DND-41 (cell line): ENCODE measurements around the gene DNAJC5.

ENCODE experiments used
- EZH2 ChIP-seq: IDR thresholded peaks from 3 replicates; pipeline ENCODE4 v1.6.1; 2012; ENCODE audit warnings: borderline replicate concordance, low read depth, mild to moderate bottlenecking, moderate library complexity, low read length, inconsistent platforms; ENCODE audit not compliant: severe bottlenecking
- TF ChIP-seq, protein P1 (sequence below): IDR thresholded peaks from 2 replicates; pipeline ENCODE4 v1.5.1; 2012; ENCODE audit warnings: borderline replicate concordance, low read length, moderate library complexity, mild to moderate bottlenecking; ENCODE audit not compliant: poor library complexity, severe bottlenecking; ENCODE audit errors: extremely low read depth

DNA sequence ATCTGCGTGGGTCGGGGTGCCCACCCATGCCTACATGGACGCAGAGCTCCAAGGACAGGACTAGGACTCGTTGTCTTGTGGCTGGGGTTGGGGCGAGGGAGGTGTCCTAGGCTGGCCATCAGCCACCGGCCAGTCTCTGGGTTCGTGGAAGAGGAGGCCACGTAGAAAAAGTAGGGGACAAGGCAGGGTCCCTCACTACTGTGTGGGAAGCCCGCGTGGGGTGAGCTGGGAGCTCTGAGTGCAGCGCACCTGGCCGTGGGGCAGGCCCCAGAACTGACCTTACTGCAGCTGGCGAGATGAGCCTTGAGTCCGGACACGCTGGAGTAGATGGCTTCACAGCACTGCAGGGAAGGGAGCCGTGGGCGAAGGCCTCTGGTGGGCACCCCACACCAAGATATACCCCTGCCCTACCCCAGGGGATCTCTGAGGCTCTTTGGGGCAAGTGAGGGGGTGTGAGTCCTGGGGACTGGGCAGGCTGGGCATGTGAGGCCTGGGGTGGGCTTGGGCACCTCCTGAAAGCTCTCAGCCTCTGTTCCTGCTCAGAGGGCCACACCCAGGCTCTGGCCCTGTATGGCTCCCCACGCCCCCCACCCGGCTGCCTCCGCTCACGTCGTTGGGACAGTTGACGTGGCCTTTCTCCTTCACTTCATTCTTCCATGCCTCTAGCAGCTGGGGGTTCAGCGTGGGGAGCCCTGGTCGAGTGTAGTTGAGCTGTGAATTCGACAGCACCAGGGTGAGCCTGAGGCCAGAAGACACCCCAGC, 66.9 kb downstream of the DNAJC5 start:
- TF ChIP-seq, protein P1, sequence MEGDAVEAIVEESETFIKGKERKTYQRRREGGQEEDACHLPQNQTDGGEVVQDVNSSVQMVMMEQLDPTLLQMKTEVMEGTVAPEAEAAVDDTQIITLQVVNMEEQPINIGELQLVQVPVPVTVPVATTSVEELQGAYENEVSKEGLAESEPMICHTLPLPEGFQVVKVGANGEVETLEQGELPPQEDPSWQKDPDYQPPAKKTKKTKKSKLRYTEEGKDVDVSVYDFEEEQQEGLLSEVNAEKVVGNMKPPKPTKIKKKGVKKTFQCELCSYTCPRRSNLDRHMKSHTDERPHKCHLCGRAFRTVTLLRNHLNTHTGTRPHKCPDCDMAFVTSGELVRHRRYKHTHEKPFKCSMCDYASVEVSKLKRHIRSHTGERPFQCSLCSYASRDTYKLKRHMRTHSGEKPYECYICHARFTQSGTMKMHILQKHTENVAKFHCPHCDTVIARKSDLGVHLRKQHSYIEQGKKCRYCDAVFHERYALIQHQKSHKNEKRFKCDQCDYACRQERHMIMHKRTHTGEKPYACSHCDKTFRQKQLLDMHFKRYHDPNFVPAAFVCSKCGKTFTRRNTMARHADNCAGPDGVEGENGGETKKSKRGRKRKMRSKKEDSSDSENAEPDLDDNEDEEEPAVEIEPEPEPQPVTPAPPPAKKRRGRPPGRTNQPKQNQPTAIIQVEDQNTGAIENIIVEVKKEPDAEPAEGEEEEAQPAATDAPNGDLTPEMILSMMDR = no peak
- TF ChIP-seq EZH2 = no peak
